ENCODE results near the gene RASSF1.
A peak's percentile ranks its signal among the peaks of the same experiment; 100 is the strongest.

The RASSF1 gene

DNA sequence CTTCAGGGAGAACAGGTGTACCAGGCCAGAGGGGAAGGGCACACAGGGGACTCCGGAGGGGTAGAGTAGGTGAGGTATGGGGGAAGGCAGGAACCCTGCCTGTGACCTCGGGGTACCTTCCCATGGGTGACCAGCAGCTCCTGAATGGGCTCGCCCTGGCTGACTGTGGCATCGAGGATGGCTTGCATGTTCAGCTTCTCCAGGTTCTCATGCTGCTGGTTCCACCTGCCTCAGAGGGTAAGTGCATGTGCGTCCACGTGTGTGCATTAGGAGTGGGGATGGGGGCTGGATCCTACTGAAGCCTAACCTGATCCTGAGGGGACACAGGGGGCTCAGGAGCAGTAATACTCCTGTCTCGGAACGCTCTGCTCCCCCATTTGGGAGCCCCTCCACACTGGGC, 4.4 kb upstream of the RASSF1 start:
- DNase-seq (ENCODE audit: low read depth, low spot score), result no peak
- no CpG with 5 or more reads among the region's 8 CpGs for WGBS (ENCODE audit: insufficient coverage, insufficient read length)
- H3K4me3 ChIP-seq (ENCODE audit: low read length), result no peak overlapping the region
- 0 out of 2 replicates have a peak, but pooled peaks cover 2% of the 10 kb centered on the region for H3K36me3 ChIP-seq (ENCODE audit: control insufficient read depth, insufficient read depth, low read length)
- H3K27ac ChIP-seq (ENCODE audit: low read length), result no peak overlapping the region
- H3K27me3 ChIP-seq (ENCODE audit: control insufficient read depth, insufficient read depth, low read length), result peaks cover 7% of the 10 kb centered on the region; the same call in 1 of the 2 replicates
- H3K4me1 ChIP-seq (ENCODE audit: control insufficient read depth, insufficient read depth, low read length), result peaks cover 3% of the 10 kb centered on the region; the same call in 1 of the 2 replicates
- H3K9me3 ChIP-seq (ENCODE audit: control insufficient read depth, insufficient read depth, low read length), result no peaks in the 10 kb centered on the region

DNA sequence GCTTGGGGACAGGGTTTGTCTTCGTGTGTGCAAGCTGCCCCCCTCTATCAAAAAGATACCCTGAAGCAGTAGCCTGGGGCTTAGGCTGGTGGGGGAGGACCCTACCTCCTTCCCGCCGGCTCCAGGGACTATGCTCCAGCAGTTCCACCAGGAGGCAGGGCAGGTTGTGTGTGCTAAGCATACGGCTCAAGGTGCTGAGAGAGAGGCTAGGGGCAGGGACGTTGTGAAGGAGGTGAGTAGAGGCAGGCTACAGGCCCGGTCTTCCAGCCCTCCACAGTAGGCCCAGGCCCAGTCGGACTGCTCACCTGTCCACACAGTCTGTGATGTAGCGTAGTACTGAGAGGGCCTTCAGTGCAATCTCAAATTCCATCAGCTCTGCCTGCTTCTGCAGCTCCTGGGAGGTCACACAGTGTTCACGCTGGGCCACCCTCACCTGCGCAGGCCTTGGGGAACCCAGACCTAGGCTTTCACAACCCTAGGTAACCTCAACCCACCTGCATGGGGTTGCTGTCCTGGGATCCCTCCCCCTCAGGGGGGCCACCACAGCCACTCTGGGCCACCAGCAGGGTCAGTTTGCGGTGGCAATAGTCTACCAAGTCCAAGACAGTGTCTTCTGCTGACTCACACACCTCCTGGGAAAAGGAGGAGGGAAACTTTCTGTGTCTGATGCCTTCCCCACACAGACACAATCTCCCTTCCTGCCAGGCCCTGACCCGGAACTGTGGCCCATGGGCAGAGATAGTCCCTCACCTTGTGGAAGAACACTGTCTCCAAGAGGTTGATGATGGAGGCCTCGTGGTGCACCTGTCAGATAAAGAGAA, 2.4 kb upstream of the RASSF1 start:
- peaks cover 3% of the 10 kb centered on the region; the same call in 1 of the 2 replicates for H3K4me1 ChIP-seq (ENCODE audit: control insufficient read depth, insufficient read depth, low read length)
- DNase-seq (ENCODE audit: low read depth, low spot score), result no peak
- H3K27ac ChIP-seq (ENCODE audit: low read length), result no peak overlapping the region
- H3K9me3 ChIP-seq (ENCODE audit: control insufficient read depth, insufficient read depth, low read length), result no peaks in the 10 kb centered on the region
- WGBS (ENCODE audit: insufficient coverage, insufficient read length), result no CpG with 5 or more reads among the region's 13 CpGs
- peaks cover 16% of the 10 kb centered on the region; the same call in 1 of the 2 replicates for H3K27me3 ChIP-seq (ENCODE audit: control insufficient read depth, insufficient read depth, low read length)
- 0 out of 2 replicates have a peak, but pooled peaks cover 2% of the 10 kb centered on the region for H3K36me3 ChIP-seq (ENCODE audit: control insufficient read depth, insufficient read depth, low read length)
- no peak overlapping the region for H3K4me3 ChIP-seq (ENCODE audit: low read length)

DNA sequence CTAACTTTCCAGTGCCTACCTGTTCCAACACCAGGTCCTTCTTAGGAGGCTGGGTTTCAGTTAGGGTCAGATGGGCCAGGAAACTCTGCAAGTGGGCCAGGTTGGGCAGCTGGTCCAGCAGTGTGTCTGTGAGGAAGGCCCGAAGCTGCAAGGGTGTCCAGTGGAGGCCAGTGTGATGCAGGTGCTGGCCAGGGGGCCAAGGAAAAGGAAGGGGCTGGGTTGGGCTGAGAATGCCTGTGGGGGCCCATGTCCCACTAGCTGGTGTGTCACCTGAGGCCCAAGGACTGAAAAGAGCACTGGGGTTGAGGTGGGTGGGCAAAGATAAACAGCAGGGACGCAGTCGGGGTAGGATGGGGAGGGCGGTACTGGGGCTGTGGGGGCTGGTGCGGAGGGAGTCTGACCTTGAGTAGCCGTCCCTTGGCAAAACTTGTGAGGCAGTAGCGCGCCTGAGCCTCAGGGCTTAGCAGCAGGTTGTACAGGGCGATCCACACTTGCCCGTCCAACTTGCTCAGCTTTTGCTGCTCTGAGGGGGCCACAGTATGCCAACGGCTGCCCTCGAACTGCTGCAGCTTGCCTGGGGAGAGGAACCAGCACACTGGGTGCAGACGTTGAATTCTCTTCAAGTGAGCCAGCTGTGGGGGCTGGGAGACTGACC, 1.5 kb upstream of the RASSF1 start:
- Histone ChIP-seq H3K4me1 (ENCODE audit: control insufficient read depth, insufficient read depth, low read length) (peaks cover 3% of the 10 kb centered on the region; the same call in 1 of the 2 replicates), H3K9me3 (ENCODE audit: control insufficient read depth, insufficient read depth, low read length) (no peaks in the 10 kb centered on the region), H3K4me3 (ENCODE audit: low read length) (no peak overlapping the region), H3K36me3 (ENCODE audit: control insufficient read depth, insufficient read depth, low read length) (no peaks in the 10 kb centered on the region), H3K27ac (ENCODE audit: low read length) (no peak overlapping the region), H3K27me3 (ENCODE audit: control insufficient read depth, insufficient read depth, low read length) (peaks cover 16% of the 10 kb centered on the region; the same call in 1 of the 2 replicates)
- DNase-seq (ENCODE audit: low read depth, low spot score), result no peak
- WGBS (ENCODE audit: insufficient coverage, insufficient read length), result no CpG with 5 or more reads among the region's 13 CpGs

DNA sequence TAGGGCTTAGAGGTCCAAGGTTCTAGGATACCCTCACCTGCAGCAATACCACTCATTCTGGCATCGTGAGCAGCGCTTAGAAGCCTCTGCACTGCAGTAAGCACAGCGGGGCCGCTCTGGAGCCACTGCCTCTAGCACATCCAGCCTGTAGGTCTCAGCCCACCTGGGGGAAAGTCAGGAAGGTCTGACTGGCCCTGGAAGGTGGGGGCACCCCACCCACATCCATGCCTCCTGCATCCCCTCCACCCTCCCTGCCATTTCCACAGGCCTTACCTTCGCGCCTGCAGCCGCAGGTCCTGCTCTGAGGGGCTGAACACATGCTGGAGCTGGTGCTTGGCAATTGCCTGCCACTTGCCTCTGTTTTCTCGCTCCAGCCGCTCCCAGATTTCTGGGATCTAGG, 901 bp upstream of the RASSF1 start:
- H3K4me3 ChIP-seq (ENCODE audit: low read length), result no peak overlapping the region
- no CpG with 5 or more reads among the region's 9 CpGs for WGBS (ENCODE audit: insufficient coverage, insufficient read length)
- no peak overlapping the region for H3K27ac ChIP-seq (ENCODE audit: low read length)
- H3K36me3 ChIP-seq (ENCODE audit: control insufficient read depth, insufficient read depth, low read length), result no peaks in the 10 kb centered on the region
- H3K27me3 ChIP-seq (ENCODE audit: control insufficient read depth, insufficient read depth, low read length), result peaks cover 16% of the 10 kb centered on the region; the same call in 1 of the 2 replicates
- H3K4me1 ChIP-seq (ENCODE audit: control insufficient read depth, insufficient read depth, low read length), result peaks cover 3% of the 10 kb centered on the region; the same call in 1 of the 2 replicates
- H3K9me3 ChIP-seq (ENCODE audit: control insufficient read depth, insufficient read depth, low read length), result no peaks in the 10 kb centered on the region
- DNase-seq (ENCODE audit: low read depth, low spot score), result no peak

GRCh38 chr3:50340147-50340447, 539 bp downstream of the RASSF1 start:
- no peak for DNase-seq (ENCODE audit: low read depth, low spot score)
- H3K27me3 ChIP-seq (ENCODE audit: control insufficient read depth, insufficient read depth, low read length), result peaks cover 16% of the 10 kb centered on the region; the same call in 1 of the 2 replicates
- no peaks in the 10 kb centered on the region for H3K9me3 ChIP-seq (ENCODE audit: control insufficient read depth, insufficient read depth, low read length)
- no peaks in the 10 kb centered on the region for H3K36me3 ChIP-seq (ENCODE audit: control insufficient read depth, insufficient read depth, low read length)
- H3K27ac ChIP-seq (ENCODE audit: low read length), result no peak overlapping the region
- H3K4me1 ChIP-seq (ENCODE audit: control insufficient read depth, insufficient read depth, low read length), result peaks cover 3% of the 10 kb centered on the region; the same call in 1 of the 2 replicates
- WGBS (ENCODE audit: insufficient coverage, insufficient read length), result no CpG with 5 or more reads among the region's 9 CpGs
- peak overlapping the region; percentile 40; the same call in 1 of the 2 replicates for H3K4me3 ChIP-seq (ENCODE audit: low read length)

GRCh38 chr3:50339485-50340146, 1.0 kb downstream of the RASSF1 start:
- no peaks in the 10 kb centered on the region for H3K36me3 ChIP-seq (ENCODE audit: control insufficient read depth, insufficient read depth, low read length)
- peaks cover 14% of the 10 kb centered on the region; the same call in 1 of the 2 replicates for H3K27me3 ChIP-seq (ENCODE audit: control insufficient read depth, insufficient read depth, low read length)
- peaks cover 3% of the 10 kb centered on the region; the same call in 1 of the 2 replicates for H3K4me1 ChIP-seq (ENCODE audit: control insufficient read depth, insufficient read depth, low read length)
- no CpG with 5 or more reads among the region's 14 CpGs for WGBS (ENCODE audit: insufficient coverage, insufficient read length)
- H3K4me3 ChIP-seq (ENCODE audit: low read length), result no peak overlapping the region
- no peak overlapping the region for H3K27ac ChIP-seq (ENCODE audit: low read length)
- DNase-seq (ENCODE audit: low read depth, low spot score), result no peak
- H3K9me3 ChIP-seq (ENCODE audit: control insufficient read depth, insufficient read depth, low read length), result no peaks in the 10 kb centered on the region

DNA sequence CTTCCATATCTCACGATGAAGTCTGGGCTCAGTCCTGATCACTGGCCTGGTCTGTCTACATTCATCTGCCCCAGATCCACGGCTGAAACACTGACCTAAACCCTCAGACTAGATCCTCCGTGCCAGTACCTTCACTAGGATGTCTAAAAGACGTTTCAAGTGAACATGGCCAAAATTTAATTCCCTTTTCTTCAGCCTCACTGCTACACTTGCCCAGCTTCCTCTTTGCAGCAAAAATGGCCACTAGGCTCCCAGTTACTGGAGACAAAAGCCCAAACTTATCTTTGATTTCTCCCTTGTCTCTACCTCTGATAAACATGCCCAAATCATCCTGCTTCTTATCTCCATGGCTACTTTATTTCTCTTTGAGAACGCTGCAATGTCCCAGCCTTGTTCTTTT, 1.7 kb downstream of the RASSF1 start:
- H3K27me3 ChIP-seq (ENCODE audit: control insufficient read depth, insufficient read depth, low read length), result peaks cover 14% of the 10 kb centered on the region; the same call in 1 of the 2 replicates
- H3K4me3 ChIP-seq (ENCODE audit: low read length), result no peak overlapping the region
- no CpG with 5 or more reads among the region's 5 CpGs for WGBS (ENCODE audit: insufficient coverage, insufficient read length)
- H3K27ac ChIP-seq (ENCODE audit: low read length), result no peak overlapping the region
- H3K4me1 ChIP-seq (ENCODE audit: control insufficient read depth, insufficient read depth, low read length), result peaks cover 3% of the 10 kb centered on the region; the same call in 1 of the 2 replicates
- no peaks in the 10 kb centered on the region for H3K36me3 ChIP-seq (ENCODE audit: control insufficient read depth, insufficient read depth, low read length)
- DNase-seq (ENCODE audit: low read depth, low spot score), result no peak
- H3K9me3 ChIP-seq (ENCODE audit: control insufficient read depth, insufficient read depth, low read length), result no peaks in the 10 kb centered on the region

- H3K4me3 ChIP-seq (ENCODE audit: low read length), result peak overlapping the region; percentile 81
- WGBS (ENCODE audit: insufficient coverage, insufficient read length), result no CpG with 5 or more reads among the region's 79 CpGs
- H3K36me3 ChIP-seq (ENCODE audit: control insufficient read depth, insufficient read depth, low read length), result no peaks in the 10 kb centered on the region
- H3K9me3 ChIP-seq (ENCODE audit: control insufficient read depth, insufficient read depth, low read length), result no peaks in the 10 kb centered on the region
- no peak overlapping the region for H3K27ac ChIP-seq (ENCODE audit: low read length)
- DNase-seq (ENCODE audit: low read depth, low spot score), result no peak
- H3K27me3 ChIP-seq (ENCODE audit: control insufficient read depth, insufficient read depth, low read length), result peaks cover 14% of the 10 kb centered on the region; the same call in 1 of the 2 replicates
- peaks cover 3% of the 10 kb centered on the region; the same call in 1 of the 2 replicates for H3K4me1 ChIP-seq (ENCODE audit: control insufficient read depth, insufficient read depth, low read length)
Measured at GRCh38 chr3:50337175-50337861, 3.3 kb downstream of the RASSF1 start.

- H3K27ac ChIP-seq (ENCODE audit: low read length), result no peak overlapping the region
- no CpG with 5 or more reads among the region's 31 CpGs for WGBS (ENCODE audit: insufficient coverage, insufficient read length)
- no peaks in the 10 kb centered on the region for H3K9me3 ChIP-seq (ENCODE audit: control insufficient read depth, insufficient read depth, low read length)
- H3K36me3 ChIP-seq (ENCODE audit: control insufficient read depth, insufficient read depth, low read length), result peaks cover under 1% of the 10 kb centered on the region; the same call in 1 of the 2 replicates
- H3K27me3 ChIP-seq (ENCODE audit: control insufficient read depth, insufficient read depth, low read length), result peaks cover 14% of the 10 kb centered on the region; the same call in 1 of the 2 replicates
- peak overlapping the region; percentile 81; the same call in 1 of the 2 replicates for H3K4me3 ChIP-seq (ENCODE audit: low read length)
- peaks cover 3% of the 10 kb centered on the region; the same call in 1 of the 2 replicates for H3K4me1 ChIP-seq (ENCODE audit: control insufficient read depth, insufficient read depth, low read length)
- DNase-seq (ENCODE audit: low read depth, low spot score), result no peak
Measured at GRCh38 chr3:50336452-50337174, 4.0 kb downstream of the RASSF1 start.

Measured in iPS DF 6.9 (cell line).